Glomerular visceral epithelial cell (primary cell): ENCODE measurements around the gene CSRP3.

ENCODE experiments used
- DNase-seq: peaks from one replicate; pipeline ENCODE4 v3.0.0-alpha.2; 2016; ENCODE audit errors: extremely low spot score

The CSRP3 gene

GRCh38 chr11:19201737-19202605 is at the start of gene CSRP3:
CSRP3 (minus strand) TSS chr11:19201983; CDS start chr11:19192448, 9,535 bp downstream.
- no peak for DNase-seq

GRCh38 chr11:19251577-19251976 is 49.8 kb upstream of the CSRP3 start:
- no peak for DNase-seq

GRCh38 chr11:19246816-19247215 is 45.0 kb upstream of the CSRP3 start:
- DNase-seq, result no peak

DNA sequence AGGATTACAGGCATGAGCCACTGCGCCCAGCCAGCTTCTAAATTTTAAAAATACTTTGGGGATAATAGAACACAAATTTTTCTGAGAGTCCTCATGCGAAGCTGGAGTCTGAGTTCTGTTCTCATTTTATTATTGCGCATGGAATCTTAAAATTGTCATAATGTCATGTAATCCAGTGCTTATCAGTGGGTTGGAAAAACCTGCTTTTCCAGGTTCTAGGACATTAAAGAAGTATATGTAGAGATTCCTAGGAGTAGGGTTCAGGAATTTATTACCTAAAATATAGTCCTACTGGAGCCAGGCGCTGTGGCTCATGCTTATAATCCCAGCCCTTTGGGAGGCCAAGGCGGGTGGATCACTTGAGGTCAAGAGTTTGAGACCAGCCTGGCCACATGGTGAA is 43.6 kb upstream of the CSRP3 start:
- DNase-seq, result no peak

DNA sequence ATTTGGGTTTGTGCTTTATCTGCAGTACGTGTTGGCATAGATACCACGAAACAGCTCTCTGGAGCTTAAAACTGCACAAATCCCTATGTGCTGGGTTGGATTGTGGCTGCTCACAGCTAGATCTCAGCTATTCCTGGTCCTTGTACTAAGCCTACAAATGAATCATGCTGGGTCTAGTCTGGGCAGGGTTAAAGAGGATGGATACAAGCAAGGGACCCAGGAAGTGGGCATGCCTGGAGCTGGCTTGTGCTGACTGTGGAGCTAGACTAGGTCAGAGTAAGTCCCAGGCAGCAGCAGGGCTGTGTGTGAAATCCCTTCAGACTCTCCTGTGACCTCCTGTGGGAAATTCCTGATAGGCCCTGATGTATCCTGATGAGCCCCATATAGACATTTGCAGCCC is 42.8 kb upstream of the CSRP3 start:
- peak; percentile 41 for DNase-seq

GRCh38 chr11:19244084-19244483 is 42.3 kb upstream of the CSRP3 start:
- DNase-seq, result no peak

DNA sequence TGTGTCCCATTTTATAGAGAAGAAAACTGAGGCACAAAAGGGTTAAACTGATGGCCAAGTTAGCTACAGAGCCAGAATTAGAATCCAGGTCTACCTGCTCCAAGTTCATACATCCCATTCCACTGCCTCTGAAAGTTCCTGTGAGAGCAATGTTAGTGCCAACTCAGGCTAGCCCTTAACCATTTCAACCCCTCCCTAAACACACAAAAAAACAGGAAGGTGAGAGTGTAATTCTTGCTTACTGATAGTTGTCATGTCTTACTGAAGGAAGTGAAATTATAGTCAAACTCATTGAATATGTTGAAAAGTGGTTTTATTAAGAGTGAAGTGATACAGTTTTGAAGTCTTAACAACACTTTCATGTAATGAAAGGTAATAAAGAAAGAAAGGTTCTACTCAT is 41.8 kb upstream of the CSRP3 start:
- no peak for DNase-seq

- DNase-seq, result no peak
Measured at GRCh38 chr11:19243143-19243542, 41.4 kb upstream of the CSRP3 start.

GRCh38 chr11:19242179-19242932 is 40.6 kb upstream of the CSRP3 start:
- DNase-seq, result no peak

DNA sequence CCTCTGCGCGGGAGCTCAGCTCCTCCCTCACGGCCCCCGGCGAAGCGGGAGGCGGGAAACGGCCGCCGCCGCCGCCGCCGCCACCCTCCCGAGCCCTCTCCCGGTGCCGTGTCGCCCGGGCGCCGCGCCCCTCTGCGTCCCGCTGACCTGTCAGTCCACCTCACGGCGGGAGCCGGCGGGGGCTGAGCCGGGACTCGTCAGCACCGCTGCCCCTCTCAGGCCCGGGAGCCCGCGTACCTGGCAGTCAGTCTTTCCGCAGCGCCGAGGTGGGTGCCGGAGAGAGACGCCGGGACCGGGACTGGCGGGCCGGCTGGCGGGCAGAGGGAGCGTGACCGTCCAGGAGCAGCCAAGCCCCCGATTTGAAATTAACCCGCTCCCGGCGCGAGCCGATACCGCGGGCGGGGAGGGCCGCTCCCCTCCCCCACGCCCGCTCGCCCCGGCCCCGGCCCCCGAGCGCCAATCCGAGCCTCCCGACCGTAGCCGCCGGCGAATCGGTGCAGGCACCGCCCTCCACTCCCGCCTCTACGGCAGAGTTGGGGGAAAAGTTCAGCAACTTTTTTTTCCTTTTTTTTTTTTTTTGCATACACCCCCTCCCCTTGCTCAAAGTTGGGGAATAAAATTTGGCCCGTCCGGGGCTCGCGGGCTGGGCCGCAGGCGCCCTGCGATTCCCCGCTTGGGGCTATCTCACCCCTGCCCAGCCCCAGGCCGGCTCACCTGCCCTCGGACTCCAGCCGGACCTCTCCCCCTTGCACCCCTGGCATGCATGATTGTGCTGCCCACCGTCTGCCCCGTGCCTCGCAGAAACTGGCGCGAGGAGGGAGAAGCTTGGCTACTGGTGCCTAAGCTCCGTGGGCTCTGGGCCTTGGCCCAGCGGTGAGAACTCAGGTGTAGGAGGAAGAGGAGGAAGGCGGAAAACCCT is 39.7 kb upstream of the CSRP3 start:
- DNase-seq, result peak; percentile 46

- DNase-seq, result peak; percentile 94
Measured at GRCh38 chr11:19240420-19241259, 38.9 kb upstream of the CSRP3 start, which contains the start of gene E2F8. E2F8 (minus strand) TSS chr11:19240945; CDS start chr11:19240121, 824 bp downstream.

DNA sequence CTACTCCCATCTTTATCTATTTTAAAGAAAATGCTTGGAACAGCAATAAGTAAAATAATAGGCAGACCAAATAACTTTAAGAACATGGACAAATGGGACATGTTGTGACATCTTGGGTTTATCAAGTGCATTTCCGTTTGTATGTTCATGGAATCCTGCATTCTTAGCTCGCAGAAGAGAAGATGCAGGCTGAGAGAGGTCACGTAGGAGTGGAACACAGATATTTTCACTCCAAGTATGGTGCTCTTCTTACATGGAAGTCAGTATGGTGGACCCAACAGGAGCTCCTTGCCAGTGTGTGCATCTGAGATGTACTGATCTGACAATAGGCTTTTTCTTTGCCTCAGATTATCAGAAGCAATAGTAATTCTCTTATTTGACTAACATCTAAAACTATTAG is 37.3 kb upstream of the CSRP3 start:
- no peak for DNase-seq

- DNase-seq, result no peak
Measured at GRCh38 chr11:19237813-19238212, 36.0 kb upstream of the CSRP3 start.

- DNase-seq, result no peak
Measured at GRCh38 chr11:19237381-19237780, 35.6 kb upstream of the CSRP3 start.

DNA sequence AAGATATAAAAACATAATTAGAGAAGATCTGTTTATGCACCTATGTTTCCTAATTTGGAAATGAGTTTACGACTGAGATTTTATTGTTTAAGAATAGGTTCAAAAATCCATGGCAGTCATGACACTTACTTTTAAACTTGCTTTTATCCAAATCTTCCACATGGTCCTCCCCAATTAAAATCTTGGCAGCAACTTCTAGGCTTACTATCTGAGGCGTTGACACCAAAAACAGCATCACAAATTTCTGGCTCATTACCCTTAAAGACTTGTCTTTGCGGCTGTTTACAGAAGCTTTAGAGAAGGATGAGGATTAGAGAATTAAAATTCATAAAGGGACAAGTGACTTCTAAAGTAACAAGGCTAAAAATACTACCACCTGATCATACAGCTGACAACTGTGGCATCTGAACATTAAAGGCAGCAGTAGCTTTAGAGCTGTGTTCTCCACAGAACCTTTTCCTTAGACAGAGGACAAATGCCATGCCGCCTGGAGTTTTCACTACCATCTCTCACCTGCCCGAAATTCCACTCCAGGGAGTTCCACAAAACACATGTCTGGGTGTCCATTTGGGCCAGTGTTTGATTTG is 32.5 kb upstream of the CSRP3 start:
- no peak for DNase-seq

GRCh38 chr11:19232910-19233503 is 31.2 kb upstream of the CSRP3 start:
- DNase-seq, result peak; percentile 58

- no peak for DNase-seq
Measured at GRCh38 chr11:19229671-19230070, 27.9 kb upstream of the CSRP3 start.

DNA sequence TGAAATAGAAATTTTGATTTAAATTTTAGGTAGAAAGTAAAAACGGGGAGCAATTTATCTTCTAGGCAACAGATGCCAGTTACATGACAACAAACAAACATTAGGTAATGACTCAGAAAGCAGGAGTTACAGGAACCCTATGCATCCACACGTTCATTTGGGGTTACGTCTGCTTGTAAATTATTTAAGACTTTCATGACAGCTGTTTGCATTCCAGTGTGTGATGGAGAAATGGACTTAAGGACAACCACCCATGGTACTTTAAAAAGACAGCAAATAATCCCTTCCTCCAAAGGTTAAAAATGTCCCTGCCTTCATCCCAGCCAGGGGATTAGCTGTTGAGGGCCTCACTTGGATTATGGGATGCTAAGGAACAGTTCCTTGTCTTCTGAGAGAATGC is 27.2 kb upstream of the CSRP3 start:
- no peak for DNase-seq

DNA sequence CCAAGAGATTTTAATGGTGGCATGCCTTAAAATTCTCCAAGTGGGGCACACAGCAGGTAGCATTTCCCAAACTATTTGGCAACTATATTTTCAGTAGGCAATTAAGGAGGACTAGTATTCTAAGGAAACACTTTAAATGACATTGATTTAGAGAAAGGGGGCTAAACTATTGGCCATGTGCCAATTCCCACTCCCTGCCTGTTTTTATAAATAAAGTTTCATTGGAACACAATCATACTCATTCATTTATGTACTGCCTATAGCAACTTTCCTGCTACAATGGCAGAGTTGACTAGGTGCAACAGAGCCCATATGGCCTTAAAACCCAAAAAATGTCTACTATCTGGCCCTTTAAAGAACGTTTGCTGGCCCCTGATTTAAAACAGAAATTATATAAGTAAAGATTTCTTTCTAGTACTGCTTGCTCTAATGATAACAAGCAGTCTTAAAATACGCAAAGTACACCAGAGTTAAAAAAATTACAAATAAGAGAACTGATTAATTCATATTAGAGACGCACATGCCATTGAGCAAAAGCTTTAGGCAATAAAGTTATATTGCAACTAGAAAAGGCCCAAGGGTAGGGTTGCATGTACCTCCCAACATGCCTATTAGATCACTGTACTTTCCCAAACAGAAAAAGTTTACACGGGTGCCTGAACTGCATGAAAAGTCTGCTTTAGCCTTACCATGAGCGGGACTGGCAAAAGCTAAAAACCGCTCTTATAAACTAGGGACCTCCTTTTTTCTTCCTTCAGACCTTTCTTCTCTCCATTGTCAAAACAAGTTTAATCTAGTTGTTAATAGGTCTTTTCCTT is 24.8 kb upstream of the CSRP3 start:
- no peak for DNase-seq
